SU-DHL-6 (cell line): Measurements from ENCODE around the gene CEBPB.

Experiments used
- H2AFZ ChIP-seq: fragments of 200-600 bp; sonication (generic); 2 replicates; pipeline ENCODE4 v1.6.1; 2014; ENCODE audit warnings: low read depth, mild to moderate bottlenecking, moderate library complexity, mixed read lengths, antibody characterized with exemption, low read length; ENCODE audit not compliant: severe bottlenecking
- H3F3A ChIP-seq: fragments of 200-600 bp; shearing (Covaris generic); 2 replicates; pipeline ENCODE4 v1.6.0; 2016; ENCODE audit warnings: antibody characterized with exemption, mild to moderate bottlenecking; ENCODE audit not compliant: insufficient read depth
- H3K27ac ChIP-seq: fragments of 200-600 bp; sonication (generic); 2 replicates; pipeline ENCODE4 v1.5.1; 2016; ENCODE audit warnings: low read depth, mild to moderate bottlenecking, low read length, moderate library complexity, mixed read lengths
- H3K27me3 ChIP-seq: fragments of 200-600 bp; sonication (generic), shearing (Covaris generic); 2 replicates; pipeline ENCODE4 v1.6.0; 2014; ENCODE audit warnings: mild to moderate bottlenecking, low read length
- H3K36me3 ChIP-seq: fragments of 200-600 bp; sonication (generic); 2 replicates; pipeline ENCODE4 v1.6.1; 2014; ENCODE audit warnings: mild to moderate bottlenecking, low read length, mixed read lengths
- H3K4me2 ChIP-seq: fragments of 300-600, 200-600 bp; shearing (Covaris generic), sonication (generic); 2 replicates; pipeline ENCODE4 v1.6.0; 2014; ENCODE audit warnings: low read length, low read depth, mild to moderate bottlenecking; ENCODE audit not compliant: poor library complexity, severe bottlenecking
- H3K4me3 ChIP-seq: fragments of 200-600 bp; sonication (generic); 2 replicates; pipeline ENCODE4 v1.5.1; 2014; ENCODE audit warnings: antibody characterized with exemption, low read length, mild to moderate bottlenecking, mixed read lengths; ENCODE audit not compliant: insufficient read depth, poor library complexity, severe bottlenecking
- H3K79me2 ChIP-seq: fragments of 200-600 bp; sonication (generic); 2 replicates; pipeline ENCODE4 v1.6.1; 2014; ENCODE audit warnings: mild to moderate bottlenecking, low read length, moderate library complexity; ENCODE audit not compliant: insufficient read depth
- H3K9ac ChIP-seq: fragments of 200-600 bp; sonication (generic); 2 replicates; pipeline ENCODE4 v1.7.0; 2014; ENCODE audit warnings: mild to moderate bottlenecking, low read length
- H3K9me2 ChIP-seq: fragments of 200-600 bp; sonication (generic); replicated peaks from 2 replicates; pipeline ENCODE4 v1.6.1; 2014; ENCODE audit warnings: low read length; ENCODE audit not compliant: insufficient read depth
- H3K9me3 ChIP-seq: fragments of 200-600 bp; sonication (generic); 2 replicates; pipeline ENCODE4 v1.6.1; 2014; ENCODE audit warnings: low read length, mixed read lengths; ENCODE audit not compliant: insufficient read depth
- H4K20me1 ChIP-seq: fragments of 200-600 bp; sonication (generic); 2 replicates; pipeline ENCODE4 v1.6.1; 2014; ENCODE audit warnings: low read depth, mild to moderate bottlenecking, antibody characterized with exemption, low read length, moderate library complexity, mixed read lengths
- EZH2phosphoT487 ChIP-seq: fragments of 200-600 bp; sonication (generic), shearing (Covaris generic); conservative IDR thresholded peaks from 2 replicates; pipeline ENCODE4 v1.6.1; 2018; ENCODE audit warnings: mild to moderate bottlenecking, antibody characterized with exemption, low read length, moderate library complexity, mixed read lengths
- TF ChIP-seq, protein P1 (sequence below): fragments of 200-600 bp; sonication (generic); IDR thresholded peaks from one replicate; pipeline ENCODE4 v1.5.1; 2017; ENCODE audit warnings: antibody characterized with exemption, mild to moderate bottlenecking, low read length, moderate library complexity; ENCODE audit not compliant: insufficient read depth, poor library complexity, severe bottlenecking

Gene CEBPB

DNA sequence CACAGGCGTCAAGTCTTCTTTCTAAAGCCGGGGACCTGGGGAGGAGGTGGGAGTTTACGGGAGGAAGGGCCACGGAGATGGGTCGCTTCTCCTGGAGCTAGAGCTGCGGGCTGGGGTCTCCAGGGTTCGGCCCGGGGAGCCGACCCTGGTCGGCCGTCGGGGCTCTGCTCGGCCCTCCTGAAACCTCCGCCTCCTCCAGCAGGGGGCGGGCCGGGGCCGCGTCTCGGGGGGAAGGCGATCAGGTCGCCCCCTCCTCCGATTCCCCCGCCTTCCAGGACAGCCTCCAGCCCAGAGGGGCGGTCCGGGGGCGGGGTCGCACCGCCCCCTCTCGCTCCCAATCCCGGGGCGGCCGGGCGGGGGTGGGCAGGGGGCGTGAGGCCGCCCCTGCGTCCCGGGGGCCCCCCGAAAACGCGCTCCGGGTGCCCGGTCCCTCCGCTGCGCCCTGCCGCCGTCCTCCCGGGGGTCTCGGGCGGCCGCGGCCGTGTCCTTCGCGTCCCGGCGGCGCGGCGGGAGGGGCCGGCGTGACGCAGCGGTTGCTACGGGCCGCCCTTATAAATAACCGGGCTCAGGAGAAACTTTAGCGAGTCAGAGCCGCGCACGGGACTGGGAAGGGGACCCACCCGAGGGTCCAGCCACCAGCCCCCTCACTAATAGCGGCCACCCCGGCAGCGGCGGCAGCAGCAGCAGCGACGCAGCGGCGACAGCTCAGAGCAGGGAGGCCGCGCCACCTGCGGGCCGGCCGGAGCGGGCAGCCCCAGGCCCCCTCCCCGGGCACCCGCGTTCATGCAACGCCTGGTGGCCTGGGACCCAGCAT, at the start of gene CEBPB:
Gene CEBPB, plus strand, starts transcription at position 580 of the 814 bp plus-strand sequence. Its CDS starts 204 bp downstream, at position 784.
- Histone ChIP-seq H3K79me2 (peaks cover 19% of the 10 kb centered on the region), H3K4me3 (peak within 1 kb of the TSS; percentile 83), H3K27ac (peak within 1 kb of the TSS; percentile 92), H3K9me3 (no peaks in the 10 kb centered on the region), H3K9me2 (no peaks in the 10 kb centered on the region), H4K20me1 (no peaks in the 10 kb centered on the region), H3F3A (peaks cover 5% of the 10 kb centered on the region), H3K36me3 (no peaks in the 10 kb centered on the region), H3K4me2 (peak within 1 kb of the TSS; percentile 100), H3K27me3 (no peaks in the 10 kb centered on the region), H2AFZ (peak within 1 kb of the TSS; percentile 84), H3K9ac (peak within 1 kb of the TSS; percentile 84)
- TF ChIP-seq EZH2phosphoT487 = no peak
- TF ChIP-seq, protein P1, sequence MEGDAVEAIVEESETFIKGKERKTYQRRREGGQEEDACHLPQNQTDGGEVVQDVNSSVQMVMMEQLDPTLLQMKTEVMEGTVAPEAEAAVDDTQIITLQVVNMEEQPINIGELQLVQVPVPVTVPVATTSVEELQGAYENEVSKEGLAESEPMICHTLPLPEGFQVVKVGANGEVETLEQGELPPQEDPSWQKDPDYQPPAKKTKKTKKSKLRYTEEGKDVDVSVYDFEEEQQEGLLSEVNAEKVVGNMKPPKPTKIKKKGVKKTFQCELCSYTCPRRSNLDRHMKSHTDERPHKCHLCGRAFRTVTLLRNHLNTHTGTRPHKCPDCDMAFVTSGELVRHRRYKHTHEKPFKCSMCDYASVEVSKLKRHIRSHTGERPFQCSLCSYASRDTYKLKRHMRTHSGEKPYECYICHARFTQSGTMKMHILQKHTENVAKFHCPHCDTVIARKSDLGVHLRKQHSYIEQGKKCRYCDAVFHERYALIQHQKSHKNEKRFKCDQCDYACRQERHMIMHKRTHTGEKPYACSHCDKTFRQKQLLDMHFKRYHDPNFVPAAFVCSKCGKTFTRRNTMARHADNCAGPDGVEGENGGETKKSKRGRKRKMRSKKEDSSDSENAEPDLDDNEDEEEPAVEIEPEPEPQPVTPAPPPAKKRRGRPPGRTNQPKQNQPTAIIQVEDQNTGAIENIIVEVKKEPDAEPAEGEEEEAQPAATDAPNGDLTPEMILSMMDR = peak; percentile 35

DNA sequence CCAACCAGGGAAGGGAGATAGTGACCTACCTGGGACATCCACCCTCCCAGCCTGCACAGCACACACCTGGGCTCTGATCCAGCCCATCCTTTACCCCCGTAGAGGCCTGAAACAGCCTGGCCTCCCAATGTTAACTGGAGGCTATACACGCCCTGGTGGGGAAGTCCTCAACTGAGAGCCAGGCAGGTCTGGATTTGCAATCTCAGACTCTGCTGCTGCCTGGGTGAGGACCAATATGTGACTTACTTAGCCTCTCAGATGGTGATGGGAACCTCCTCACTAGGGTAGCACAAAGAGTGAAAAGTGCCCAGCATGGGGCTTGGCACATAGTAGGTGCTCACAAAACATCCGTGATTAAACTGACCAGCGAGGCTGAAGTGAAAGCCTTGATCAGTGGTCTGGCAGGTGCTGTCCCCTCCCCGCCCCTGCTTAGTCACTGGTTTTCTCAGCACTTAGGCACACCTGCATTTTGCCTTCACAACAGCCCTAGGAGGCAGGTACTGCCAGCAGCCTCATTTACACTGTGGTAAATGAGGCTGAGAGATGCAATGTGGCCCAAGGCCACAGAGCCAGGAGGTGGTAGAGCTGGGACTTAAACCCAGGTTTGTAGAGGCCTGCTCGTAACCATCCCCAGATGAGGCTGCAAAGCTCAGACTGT, 49.5 kb upstream of the CEBPB start:
- no peak overlapping the region for H3K27ac ChIP-seq
- H3K9me3 ChIP-seq = no peaks in the 10 kb centered on the region
- TF ChIP-seq, protein P1 = no peak
- no peak for TF ChIP-seq EZH2phosphoT487
- no peaks in the 10 kb centered on the region for H3K27me3 ChIP-seq
- H3K79me2 ChIP-seq = 0 out of 2 replicates have a peak, but pooled peaks cover 6% of the 10 kb centered on the region
- H2AFZ ChIP-seq = no peak overlapping the region
- H3K36me3 ChIP-seq = no peaks in the 10 kb centered on the region
- no peak overlapping the region for H3K9ac ChIP-seq
- H4K20me1 ChIP-seq = no peaks in the 10 kb centered on the region
- H3K9me2 ChIP-seq = no peaks in the 10 kb centered on the region
- H3K4me2 ChIP-seq = no peak overlapping the region
- no peak overlapping the region for H3K4me3 ChIP-seq
- H3F3A ChIP-seq = no peaks in the 10 kb centered on the region

DNA sequence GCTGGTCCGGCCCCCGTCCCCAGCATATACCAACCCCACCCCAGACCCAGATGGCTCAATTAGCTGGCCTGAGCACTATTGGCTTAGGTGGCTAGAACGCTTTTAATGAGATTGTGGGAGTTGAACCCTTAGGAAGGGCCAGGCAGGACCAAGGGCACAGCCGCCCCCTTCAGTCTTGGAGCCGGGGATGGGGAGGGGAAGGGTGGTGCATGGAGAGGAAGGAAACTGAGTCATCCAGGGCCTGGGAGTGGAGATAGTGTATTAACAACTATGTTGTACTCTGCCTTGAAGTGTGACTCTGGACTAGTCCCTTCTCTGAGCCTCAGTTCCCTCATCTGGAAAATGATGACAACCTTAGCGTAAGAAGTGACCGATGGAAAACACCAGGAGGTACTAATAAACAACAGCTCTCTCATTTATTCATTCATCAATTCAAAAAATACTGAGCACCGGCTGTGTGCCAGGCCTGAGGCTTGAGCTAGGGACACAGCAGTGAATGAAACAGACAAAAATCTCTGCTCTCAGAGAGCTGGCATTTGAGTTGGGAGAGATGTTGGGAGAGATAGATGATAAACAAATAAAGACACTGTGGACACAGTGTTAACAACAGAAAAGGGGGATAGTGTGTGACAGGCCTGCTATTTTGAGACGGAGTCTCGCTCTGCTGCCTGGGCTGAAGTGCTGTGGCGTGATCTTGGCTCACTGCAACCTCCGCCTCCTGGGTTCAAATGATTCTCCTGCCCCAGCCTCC, 48.6 kb upstream of the CEBPB start:
- Histone ChIP-seq H3K4me3 (no peak overlapping the region), H2AFZ (no peak overlapping the region), H3K4me2 (no peak overlapping the region), H4K20me1 (no peaks in the 10 kb centered on the region), H3F3A (no peaks in the 10 kb centered on the region), H3K9ac (no peak overlapping the region), H3K36me3 (no peaks in the 10 kb centered on the region), H3K79me2 (0 out of 2 replicates have a peak, but pooled peaks cover 9% of the 10 kb centered on the region), H3K27ac (no peak overlapping the region), H3K27me3 (no peaks in the 10 kb centered on the region), H3K9me2 (no peaks in the 10 kb centered on the region), H3K9me3 (no peaks in the 10 kb centered on the region)
- TF ChIP-seq EZH2phosphoT487 = no peak
- TF ChIP-seq, protein P1 = no peak
